ENCODE data around the gene S100A1.

DNA sequence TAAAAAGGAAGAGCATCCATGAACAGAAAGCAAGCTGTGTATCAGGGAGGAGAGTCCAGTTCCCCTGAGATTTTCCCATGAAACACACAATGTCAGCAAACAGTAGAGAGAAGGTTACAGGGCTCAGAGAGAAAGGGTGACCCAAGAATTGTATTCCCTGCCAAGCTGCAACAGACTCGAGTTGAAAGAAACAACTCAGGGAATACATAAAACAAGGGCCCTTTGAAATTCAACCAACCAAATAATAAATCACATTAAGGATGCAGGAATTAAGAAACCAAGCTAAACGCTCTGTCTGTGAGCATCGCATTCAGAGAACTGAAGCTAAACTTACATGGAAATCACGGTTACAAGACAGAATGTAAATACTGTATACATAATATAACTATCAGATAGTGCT is 35.5 kb upstream of the S100A1 start:
- TF ChIP-seq, protein P1, sequence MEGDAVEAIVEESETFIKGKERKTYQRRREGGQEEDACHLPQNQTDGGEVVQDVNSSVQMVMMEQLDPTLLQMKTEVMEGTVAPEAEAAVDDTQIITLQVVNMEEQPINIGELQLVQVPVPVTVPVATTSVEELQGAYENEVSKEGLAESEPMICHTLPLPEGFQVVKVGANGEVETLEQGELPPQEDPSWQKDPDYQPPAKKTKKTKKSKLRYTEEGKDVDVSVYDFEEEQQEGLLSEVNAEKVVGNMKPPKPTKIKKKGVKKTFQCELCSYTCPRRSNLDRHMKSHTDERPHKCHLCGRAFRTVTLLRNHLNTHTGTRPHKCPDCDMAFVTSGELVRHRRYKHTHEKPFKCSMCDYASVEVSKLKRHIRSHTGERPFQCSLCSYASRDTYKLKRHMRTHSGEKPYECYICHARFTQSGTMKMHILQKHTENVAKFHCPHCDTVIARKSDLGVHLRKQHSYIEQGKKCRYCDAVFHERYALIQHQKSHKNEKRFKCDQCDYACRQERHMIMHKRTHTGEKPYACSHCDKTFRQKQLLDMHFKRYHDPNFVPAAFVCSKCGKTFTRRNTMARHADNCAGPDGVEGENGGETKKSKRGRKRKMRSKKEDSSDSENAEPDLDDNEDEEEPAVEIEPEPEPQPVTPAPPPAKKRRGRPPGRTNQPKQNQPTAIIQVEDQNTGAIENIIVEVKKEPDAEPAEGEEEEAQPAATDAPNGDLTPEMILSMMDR (conservative IDR thresholded peaks at IDR 0.05): no peak
- TF ChIP-seq ZFX (IDR thresholded peaks at IDR 0.05): no peak
